Fibroblast of villous mesenchyme (primary cell): Measurements from ENCODE around the gene CHRNB1. TPM values are rescaled to one million over a fixed set of nuclear protein-coding genes. Genes with fewer than 3 reads are reported as not detected.

Experiments used
- DNase-seq: peaks from one replicate; pipeline ENCODE4 v3.0.0-alpha.2; 2010; ENCODE audit warnings: low read depth
- H3K4me3 ChIP-seq: 2 replicates; pipeline ENCODE4 v1.5.1; 2011; ENCODE audit warnings: low read depth, mild to moderate bottlenecking, low read length
- CTCF ChIP-seq: IDR thresholded peaks from 2 replicates; pipeline ENCODE4 v1.5.1; 2012; ENCODE audit warnings: low read depth, mild to moderate bottlenecking, low read length; ENCODE audit not compliant: insufficient read depth
- total RNA-seq: library from RNA; depleted of rRNA; stranded (reverse); fragments of >200 nt; gene quantifications from 2 replicates; pipeline ENCODE4 v1.2.3, GENCODE V29; 2012

Gene CHRNB1
- total RNA-seq, 1 donor: 6.9 TPM

DNA sequence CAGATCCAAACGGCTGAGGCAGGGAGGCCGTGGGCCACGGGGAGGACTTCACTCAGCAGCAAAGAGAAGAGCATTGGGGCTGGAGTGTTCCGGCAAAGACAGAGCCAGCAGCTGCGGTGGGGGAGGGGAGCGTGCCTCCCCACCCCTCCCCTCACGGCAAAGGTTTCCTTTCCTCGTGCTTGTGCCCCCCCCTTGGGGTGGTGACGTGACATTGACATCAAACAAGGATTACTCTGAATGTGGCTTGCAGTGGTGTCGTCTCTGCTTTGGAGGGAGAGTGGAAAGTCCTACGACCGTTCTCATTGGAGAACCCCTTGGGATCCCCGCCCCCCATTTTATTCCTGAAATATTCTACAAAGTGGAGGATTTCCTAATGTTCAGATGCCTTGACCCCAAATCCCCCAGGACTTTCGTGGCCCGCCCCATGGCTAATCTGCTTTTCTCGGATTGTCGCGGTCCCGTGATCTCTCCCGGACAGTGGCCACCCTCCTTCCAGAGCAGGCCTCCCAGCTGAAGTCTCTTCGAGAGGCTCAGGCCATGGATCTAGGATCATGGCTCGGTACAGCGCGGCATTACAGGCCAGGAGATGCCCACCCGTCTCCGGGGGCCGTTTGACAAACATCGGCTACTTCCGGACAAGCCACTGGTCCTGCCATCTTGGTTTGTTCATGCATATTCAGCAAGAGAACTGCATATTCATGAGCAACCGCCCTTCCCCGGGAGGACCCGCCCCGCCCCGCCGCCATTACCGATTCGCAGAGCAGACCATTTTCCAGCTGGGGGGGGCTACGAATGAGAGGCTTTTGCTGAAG lies 38.6 kb downstream of the CHRNB1 start:
- no peak for TF ChIP-seq CTCF
- peak overlapping the region; percentile 62 for H3K4me3 ChIP-seq
- peak; percentile 98 for DNase-seq

DNA sequence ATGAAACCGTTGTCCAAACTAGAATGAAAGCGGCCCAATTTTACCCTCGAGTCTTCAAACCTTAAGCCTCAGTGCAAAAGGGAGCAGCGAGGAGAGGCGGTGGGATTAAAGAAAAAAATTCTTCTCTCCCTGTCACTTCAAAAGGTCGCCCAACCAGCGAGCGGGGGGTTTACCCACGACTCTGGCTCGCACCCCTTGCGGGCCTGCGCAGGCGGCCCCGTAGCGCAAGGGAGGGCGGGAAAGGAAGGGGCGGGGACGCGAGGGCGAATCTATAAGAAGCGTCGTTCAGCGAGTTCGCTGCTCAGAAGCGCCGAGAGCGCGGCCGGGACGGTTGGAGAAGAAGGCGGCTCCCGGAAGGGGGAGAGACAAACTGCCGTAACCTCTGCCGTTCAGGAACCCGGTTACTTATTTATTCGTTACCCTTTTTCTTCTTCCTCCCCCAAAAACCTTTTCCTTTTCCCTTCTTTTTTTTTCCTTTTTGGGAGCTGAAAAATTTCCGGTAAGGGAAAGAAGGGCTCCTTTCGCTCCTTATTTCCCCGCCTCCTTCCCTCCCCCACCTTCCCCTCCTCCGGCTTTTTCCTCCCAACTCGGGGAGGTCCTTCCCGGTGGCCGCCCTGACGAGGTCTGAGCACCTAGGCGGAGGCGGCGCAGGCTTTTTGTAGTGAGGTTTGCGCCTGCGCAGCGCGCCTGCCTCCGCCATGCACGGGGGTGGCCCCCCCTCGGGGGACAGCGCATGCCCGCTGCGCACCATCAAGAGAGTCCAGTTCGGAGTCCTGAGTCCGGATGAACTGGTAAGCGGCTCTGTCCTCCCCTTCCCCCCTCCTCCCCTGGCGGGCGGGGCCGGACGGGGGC lies 39.4 kb downstream of the CHRNB1 start, which contains the start of gene POLR2A:
Gene POLR2A, plus strand, starts transcription at position 300 of the 852 bp plus-strand sequence.
- peak within 1 kb of the TSS; percentile 62 for H3K4me3 ChIP-seq
- TF ChIP-seq CTCF: no peak
- peak; percentile 98 for DNase-seq

- no peak for DNase-seq
- TF ChIP-seq CTCF: peak; percentile 15
Measured at GRCh38 chr17:7484919-7485377, 40.1 kb downstream of the CHRNB1 start.

GRCh38 chr17:7486181-7486580 lies 41.3 kb downstream of the CHRNB1 start:
- peak; percentile 66 for DNase-seq
- no peak for TF ChIP-seq CTCF
- peak overlapping the region; percentile 62 for H3K4me3 ChIP-seq

More at GRCh38 chr17:7484919-7485377, 40.1 kb downstream of the CHRNB1 start:
- peak overlapping the region; percentile 62 for H3K4me3 ChIP-seq

DNA sequence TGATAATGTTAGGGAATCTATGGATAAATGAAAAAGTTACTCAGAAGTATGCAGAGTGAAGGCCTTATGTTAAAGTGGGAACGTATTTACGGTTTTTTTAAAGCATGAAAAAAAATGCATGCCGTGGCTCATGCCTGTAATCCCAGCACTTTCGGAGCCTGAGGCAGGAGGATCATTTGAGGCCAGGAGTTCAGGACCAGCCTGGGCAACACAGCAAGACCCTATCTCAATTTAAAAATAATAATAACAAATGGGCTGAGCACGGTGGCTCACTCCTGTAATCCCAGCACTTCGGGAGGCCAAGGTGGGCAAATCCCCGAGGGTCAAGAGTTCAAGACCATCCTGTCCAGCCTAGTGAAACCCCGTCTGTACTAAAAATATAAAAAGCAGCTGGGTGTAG lies 45.3 kb downstream of the CHRNB1 start:
- no peak for DNase-seq
- no peak overlapping the region for H3K4me3 ChIP-seq
- no peak for TF ChIP-seq CTCF

- no peak for TF ChIP-seq CTCF
- no peak overlapping the region for H3K4me3 ChIP-seq
- no peak for DNase-seq
Measured at GRCh38 chr17:7491583-7491982, 46.7 kb downstream of the CHRNB1 start.
